Measurements from ENCODE around the gene IGFBP5.

The IGFBP5 gene

GRCh38 chr2:216687111-216687510 is 8.2 kb downstream of the IGFBP5 start:
- no peak for DNase-seq

GRCh38 chr2:216685327-216685875 is 9.9 kb downstream of the IGFBP5 start:
- no peak for DNase-seq

- no peak for DNase-seq
Observed at GRCh38 chr2:216683846-216684245, 11.5 kb downstream of the IGFBP5 start.

- no peak for DNase-seq
Observed at GRCh38 chr2:216681683-216682082, 13.7 kb downstream of the IGFBP5 start.

- DNase-seq = no peak
Observed at GRCh38 chr2:216680951-216681629, 14.3 kb downstream of the IGFBP5 start.

GRCh38 chr2:216679658-216680024 is 15.7 kb downstream of the IGFBP5 start:
- DNase-seq = no peak

- no peak for DNase-seq
Observed at GRCh38 chr2:216678813-216679657, 16.3 kb downstream of the IGFBP5 start.

GRCh38 chr2:216678098-216678465 is 17.3 kb downstream of the IGFBP5 start:
- DNase-seq = no peak

GRCh38 chr2:216677439-216678097 is 17.8 kb downstream of the IGFBP5 start:
- no peak for DNase-seq

- no peak for DNase-seq
Observed at GRCh38 chr2:216676630-216677029, 18.7 kb downstream of the IGFBP5 start.

GRCh38 chr2:216674376-216674775 is 21.0 kb downstream of the IGFBP5 start:
- DNase-seq = no peak

GRCh38 chr2:216673609-216674008 is 21.7 kb downstream of the IGFBP5 start:
- DNase-seq = no peak

GRCh38 chr2:216673021-216673420 is 22.3 kb downstream of the IGFBP5 start:
- no peak for DNase-seq

- no peak for DNase-seq
Observed at GRCh38 chr2:216672466-216672865, 22.9 kb downstream of the IGFBP5 start.

- DNase-seq = no peak
Observed at GRCh38 chr2:216671791-216672343, 23.5 kb downstream of the IGFBP5 start.

GRCh38 chr2:216671081-216671411 is 24.3 kb downstream of the IGFBP5 start:
- no peak for DNase-seq

GRCh38 chr2:216670266-216671080 is 24.9 kb downstream of the IGFBP5 start:
- no peak for DNase-seq

GRCh38 chr2:216666461-216667233 is 28.7 kb downstream of the IGFBP5 start:
- DNase-seq = peak; percentile 51

GRCh38 chr2:216665717-216666116 is 29.6 kb downstream of the IGFBP5 start:
- no peak for DNase-seq

GRCh38 chr2:216665242-216665641 is 30.1 kb downstream of the IGFBP5 start:
- no peak for DNase-seq

- no peak for DNase-seq
Observed at GRCh38 chr2:216664593-216665034, 30.7 kb downstream of the IGFBP5 start.

GRCh38 chr2:216663846-216664245 is 31.5 kb downstream of the IGFBP5 start:
- no peak for DNase-seq
